ENCODE measurements around the gene DPPA3.
"Not testable (repeated sequence)": the region's sequence is repeated elsewhere in the genome, so short reads cannot be mapped to it uniquely, and the experiment has no call there.

The DPPA3 gene

DNA sequence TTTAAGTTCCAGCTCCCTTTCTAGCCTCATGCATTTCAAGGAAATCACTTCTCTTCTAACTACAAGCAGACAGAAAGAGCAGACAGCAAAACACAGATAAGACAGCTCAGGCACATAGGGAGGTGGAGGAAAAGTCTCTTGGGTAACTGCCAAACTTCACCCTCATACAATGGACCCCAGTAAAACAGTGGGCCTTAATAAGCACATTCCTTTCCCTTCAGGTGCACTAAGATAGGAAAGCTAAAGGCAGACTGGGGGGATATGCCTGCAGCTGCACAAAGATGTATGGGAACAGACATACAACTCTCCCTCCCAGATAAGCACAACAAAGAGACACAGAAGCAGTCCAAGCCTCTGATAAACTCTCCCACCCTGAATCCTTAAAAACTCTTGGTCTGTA lies 19.8 kb downstream of the DPPA3 start:
- DNase-seq (ENCODE audit: low read depth), result not testable (repeated sequence)

- no peak for DNase-seq (ENCODE audit: low read depth)
Observed at GRCh38 chr12:7731486-7731885, 20.3 kb downstream of the DPPA3 start.

DNA sequence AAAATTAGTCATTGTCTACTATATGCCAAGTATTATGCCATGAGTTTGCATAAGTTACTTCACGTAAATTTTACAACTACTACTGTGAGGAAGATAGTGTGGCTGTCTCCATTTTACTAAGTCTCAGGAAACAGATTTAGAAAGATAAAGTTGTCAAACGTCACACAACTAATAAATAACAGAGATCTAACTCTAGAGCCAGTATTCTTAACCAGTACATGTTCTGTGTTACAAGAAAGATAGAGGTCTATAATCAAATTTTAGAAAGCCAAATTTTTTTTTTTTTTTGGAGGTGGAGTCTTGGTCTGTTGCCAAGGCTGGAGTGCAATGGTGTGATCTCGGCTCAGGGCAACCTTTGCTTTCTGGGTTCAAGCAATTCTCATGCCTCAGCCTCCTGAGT lies 21.8 kb downstream of the DPPA3 start:
- no peak for DNase-seq (ENCODE audit: low read depth)

DNA sequence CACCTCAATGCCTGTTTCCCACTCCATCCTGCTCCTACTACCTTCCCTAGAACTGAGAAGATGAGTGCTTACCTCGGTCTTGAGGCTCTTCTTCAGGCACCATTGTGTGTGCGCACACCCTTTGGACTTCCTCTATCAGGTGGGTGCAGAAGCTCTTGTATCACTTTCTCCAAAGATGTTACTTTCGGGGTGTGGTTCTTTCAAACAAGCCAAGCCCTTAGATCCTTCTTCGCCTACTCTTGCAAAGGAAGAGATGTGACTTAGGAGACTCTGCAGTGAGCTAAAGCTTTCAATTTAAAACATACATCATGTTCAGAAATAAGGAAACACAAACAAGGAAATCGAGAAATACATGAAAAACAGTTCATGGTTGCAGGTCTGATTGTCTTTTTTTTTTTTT lies 36.0 kb downstream of the DPPA3 start, which contains the start of gene CLEC4C:
Gene CLEC4C, minus strand, starts transcription at position 130 of the 400 bp plus-strand sequence. Its CDS starts 27 bp downstream, at position 103.
- DNase-seq (ENCODE audit: low read depth), result no peak

GRCh38 chr12:7748852-7749251 lies 37.6 kb downstream of the DPPA3 start:
- no peak for DNase-seq (ENCODE audit: low read depth)

DNA sequence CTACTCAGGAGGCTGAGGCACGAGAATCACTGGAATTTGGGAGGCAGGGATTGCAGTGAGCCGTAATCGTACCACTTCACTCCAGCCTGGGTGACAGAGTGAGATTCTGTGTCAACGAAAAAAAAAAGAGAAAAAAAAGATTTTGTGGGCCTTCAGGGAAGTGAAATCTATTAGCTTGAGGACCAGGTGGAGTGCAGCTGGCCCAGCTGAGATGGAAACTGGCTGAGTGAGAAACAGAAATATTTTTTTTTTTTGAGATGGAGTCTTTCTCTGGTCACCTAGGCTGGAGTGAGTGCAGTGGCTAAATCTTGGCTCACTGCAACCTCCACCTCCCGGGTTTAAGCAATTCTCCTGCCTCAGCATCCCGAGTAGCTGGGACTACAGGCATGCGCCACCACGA lies 38.2 kb downstream of the DPPA3 start:
- no peak for DNase-seq (ENCODE audit: low read depth)

DNA sequence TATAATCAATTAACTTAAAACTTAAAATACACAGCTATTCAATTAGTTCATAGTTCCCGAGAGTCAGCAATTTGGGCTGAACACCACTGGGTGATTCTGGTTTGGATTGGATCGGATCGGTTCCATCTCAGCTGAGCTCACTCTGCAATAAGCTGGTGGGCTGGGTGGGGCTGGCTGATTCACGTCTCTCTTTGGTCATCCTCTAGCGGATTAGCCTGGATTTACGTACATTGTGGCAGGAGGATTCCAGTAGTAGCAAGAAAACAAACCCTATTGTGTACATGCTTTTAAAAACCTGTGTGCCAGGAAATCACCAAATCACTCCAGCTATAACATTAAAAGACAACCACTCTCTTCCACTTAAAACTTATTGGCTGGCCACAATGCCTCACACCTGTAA lies 39.1 kb downstream of the DPPA3 start:
- no peak for DNase-seq (ENCODE audit: low read depth)

- DNase-seq (ENCODE audit: low read depth), result no peak
Observed at GRCh38 chr12:7751394-7751793, 40.2 kb downstream of the DPPA3 start.

GRCh38 chr12:7751941-7752922 lies 41.0 kb downstream of the DPPA3 start:
- not testable (repeated sequence) for DNase-seq (ENCODE audit: low read depth)

DNA sequence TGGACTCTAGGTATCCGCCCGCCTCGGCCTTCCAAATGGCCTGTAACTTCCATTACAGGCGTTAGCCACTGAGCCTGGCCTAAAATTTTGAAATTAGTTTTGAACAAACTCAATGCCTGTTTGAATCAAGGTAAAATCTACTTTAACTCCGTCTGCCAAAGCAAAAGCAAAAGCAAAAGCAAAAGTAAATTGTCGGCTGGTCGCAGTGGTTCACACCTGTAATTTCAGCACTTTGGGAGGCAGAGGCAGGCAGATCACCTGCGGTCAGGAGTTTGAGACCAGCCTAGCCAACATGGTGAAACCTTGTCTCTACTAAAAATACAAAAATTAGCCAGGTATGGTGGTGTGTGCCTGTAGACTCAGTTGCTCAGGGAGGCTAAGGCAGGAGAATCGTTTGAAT lies 44.4 kb downstream of the DPPA3 start:
- not testable (repeated sequence) for DNase-seq (ENCODE audit: low read depth)

GRCh38 chr12:7756993-7757392 lies 45.8 kb downstream of the DPPA3 start:
- DNase-seq (ENCODE audit: low read depth), result no peak

GRCh38 chr12:7758766-7759140 lies 47.5 kb downstream of the DPPA3 start:
- DNase-seq (ENCODE audit: low read depth), result no peak
